ENCODE results near the gene SLC19A1.

The SLC19A1 gene

DNA sequence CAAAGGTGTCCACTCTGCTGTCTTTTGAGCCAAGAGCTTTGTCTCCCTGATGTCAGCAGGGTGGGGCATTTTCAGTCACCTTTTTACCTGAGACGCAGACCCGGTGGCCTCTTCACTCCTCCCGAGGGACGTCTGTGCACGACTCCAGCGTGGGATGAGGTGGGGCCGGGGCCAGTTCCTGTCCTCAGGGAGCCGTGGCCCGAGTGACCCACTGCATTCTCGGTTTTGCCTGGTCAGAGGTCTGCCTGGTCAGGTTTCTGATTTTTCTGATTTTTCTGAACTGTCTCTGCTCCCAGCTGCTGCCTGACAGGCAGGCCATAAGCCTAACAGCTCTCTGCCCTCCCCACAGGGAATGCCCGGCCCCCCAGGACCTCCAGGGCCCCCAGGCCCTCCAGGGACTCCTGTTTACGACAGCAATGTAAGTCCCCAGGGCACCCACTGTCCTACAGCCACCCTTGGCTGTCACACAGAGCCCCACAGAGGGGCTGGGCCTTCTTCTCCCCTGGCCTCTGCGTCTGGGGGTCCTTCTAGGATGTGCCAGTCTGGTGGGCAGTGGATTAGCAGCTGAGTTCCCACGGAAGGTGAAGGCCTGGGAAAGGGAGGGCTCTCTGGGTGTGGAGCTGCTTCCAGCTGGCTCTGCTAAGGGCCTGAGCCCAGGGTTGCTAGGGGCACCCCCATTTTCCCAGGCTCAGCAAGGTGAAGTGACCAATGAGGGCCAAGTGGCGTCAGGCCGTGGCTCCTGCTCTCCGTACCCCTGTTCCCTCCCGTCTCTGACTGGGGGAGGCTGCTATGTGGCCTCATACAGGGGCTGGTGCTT, 45.9 kb downstream of the SLC19A1 start:
- Histone ChIP-seq H3K4me3 (no peak overlapping the region), H3K4me1 (no peaks in the 10 kb centered on the region), H3K27me3 (no peaks in the 10 kb centered on the region), H3K27ac (no peak overlapping the region), H3K9me3 (no peaks in the 10 kb centered on the region), H3K36me3 (peaks cover 76 to 88% (median 83%) of the 10 kb centered on the region in 3 donors)
- TF ChIP-seq, protein P1, sequence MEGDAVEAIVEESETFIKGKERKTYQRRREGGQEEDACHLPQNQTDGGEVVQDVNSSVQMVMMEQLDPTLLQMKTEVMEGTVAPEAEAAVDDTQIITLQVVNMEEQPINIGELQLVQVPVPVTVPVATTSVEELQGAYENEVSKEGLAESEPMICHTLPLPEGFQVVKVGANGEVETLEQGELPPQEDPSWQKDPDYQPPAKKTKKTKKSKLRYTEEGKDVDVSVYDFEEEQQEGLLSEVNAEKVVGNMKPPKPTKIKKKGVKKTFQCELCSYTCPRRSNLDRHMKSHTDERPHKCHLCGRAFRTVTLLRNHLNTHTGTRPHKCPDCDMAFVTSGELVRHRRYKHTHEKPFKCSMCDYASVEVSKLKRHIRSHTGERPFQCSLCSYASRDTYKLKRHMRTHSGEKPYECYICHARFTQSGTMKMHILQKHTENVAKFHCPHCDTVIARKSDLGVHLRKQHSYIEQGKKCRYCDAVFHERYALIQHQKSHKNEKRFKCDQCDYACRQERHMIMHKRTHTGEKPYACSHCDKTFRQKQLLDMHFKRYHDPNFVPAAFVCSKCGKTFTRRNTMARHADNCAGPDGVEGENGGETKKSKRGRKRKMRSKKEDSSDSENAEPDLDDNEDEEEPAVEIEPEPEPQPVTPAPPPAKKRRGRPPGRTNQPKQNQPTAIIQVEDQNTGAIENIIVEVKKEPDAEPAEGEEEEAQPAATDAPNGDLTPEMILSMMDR (IDR thresholded peaks at IDR 0.05): no peak
- intact Hi-C loops (cut with DNase I; ENCODE audit: low total_unique reads): no loop called here
- peak in 1 of 2 donors; percentile 55 for DNase-seq

DNA sequence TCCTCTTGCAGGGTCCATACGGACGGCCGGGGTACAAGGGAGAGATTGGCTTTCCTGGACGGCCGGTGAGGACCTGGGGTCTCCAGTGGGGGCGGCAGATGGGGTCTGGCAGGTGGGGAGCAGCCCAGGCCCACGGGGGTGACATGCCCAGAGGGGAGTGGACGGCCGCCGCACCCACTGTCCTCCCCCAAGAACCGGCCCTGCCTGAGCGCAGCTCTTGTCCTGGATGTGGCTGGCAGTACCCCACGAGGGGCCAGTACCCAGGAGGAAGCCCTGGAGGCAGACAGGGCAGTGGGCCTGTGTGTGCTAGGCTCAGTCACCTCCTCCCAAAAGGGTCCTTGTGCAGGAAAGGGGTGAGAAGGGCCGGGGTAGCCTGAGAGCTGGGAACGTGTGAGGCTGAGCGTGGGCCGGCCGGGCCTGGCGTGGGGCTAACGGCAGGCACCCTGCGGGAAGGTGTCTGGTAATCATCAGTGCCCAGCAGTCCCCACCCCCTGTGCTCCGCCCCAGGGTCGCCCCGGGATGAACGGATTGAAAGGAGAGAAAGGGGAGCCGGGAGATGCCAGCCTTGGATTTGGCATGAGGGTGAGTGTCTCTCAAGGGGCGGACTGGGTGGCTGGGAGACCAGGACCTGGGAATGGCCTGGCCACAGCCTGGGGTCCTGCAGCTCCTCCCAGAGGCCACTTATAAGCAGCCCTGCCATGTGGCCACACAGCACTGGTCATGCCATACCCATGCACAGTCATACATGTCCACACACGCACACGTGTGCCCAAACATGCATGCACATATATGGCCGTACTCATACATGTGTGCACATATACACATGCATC, 47.2 kb downstream of the SLC19A1 start:
- H3K4me3 ChIP-seq: no peak overlapping the region
- H3K9me3 ChIP-seq: no peaks in the 10 kb centered on the region
- no peak overlapping the region for H3K27ac ChIP-seq
- intact Hi-C loops (cut with DNase I; ENCODE audit: low total_unique reads): no loop called here
- no peaks in the 10 kb centered on the region for H3K4me1 ChIP-seq
- peaks cover 89 to 98% (median 89%) of the 10 kb centered on the region in 3 donors for H3K36me3 ChIP-seq
- TF ChIP-seq, protein P1 (IDR thresholded peaks at IDR 0.05): no peak
- no peaks in the 10 kb centered on the region for H3K27me3 ChIP-seq
- peak in 1 of 2 donors; percentile 66 for DNase-seq

- DNase-seq: no peak
- no peak overlapping the region for H3K4me3 ChIP-seq
- no peaks in the 10 kb centered on the region for H3K27me3 ChIP-seq
- H3K36me3 ChIP-seq: peaks cover 85 to 96% (median 88%) of the 10 kb centered on the region in 3 donors
- TF ChIP-seq, protein P1 (IDR thresholded peaks at IDR 0.05): no peak
- H3K9me3 ChIP-seq: no peaks in the 10 kb centered on the region
- H3K4me1 ChIP-seq: no peaks in the 10 kb centered on the region
- H3K27ac ChIP-seq: no peak overlapping the region
- intact Hi-C loops (cut with DNase I; ENCODE audit: low total_unique reads): no loop called here
These were observed 47.9 kb downstream of the SLC19A1 start for GRCh38 chr21:45494135-45494850.

DNA sequence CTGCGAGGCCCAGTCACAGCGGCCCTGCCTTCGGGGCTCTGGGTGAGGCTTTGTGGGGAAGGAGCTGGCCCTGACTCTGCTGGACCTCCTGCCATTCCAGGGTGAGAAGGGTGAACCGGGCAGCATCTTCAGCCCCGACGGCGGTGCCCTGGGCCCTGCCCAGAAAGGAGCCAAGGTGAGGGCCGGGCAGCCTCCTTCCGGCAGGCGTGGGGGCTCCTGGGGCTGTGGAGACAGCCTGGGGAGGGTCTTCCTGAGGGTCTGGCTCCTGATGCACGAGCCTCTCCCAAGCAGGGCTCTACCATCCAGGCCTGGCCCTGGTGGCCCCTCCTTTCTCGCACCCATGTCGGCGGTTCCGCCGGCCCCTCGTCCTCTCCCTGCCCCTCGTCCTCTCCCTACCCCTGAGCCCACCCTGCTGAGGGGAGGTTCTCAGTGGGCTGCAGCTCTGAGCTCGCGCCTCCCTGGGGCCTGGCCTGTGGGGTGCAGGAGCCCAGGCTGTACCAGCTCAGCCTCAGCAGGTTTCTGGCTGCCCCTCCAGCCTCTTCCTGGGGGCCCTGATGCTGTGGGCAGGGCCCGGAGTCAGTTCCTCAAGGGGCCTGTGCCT, 48.7 kb downstream of the SLC19A1 start:
- H3K9me3 ChIP-seq: no peaks in the 10 kb centered on the region
- no peak overlapping the region for H3K4me3 ChIP-seq
- no peak for DNase-seq
- intact Hi-C loops (cut with DNase I; ENCODE audit: low total_unique reads): no loop called here
- no peaks in the 10 kb centered on the region for H3K27me3 ChIP-seq
- TF ChIP-seq, protein P1 (IDR thresholded peaks at IDR 0.05): no peak
- no peak overlapping the region for H3K27ac ChIP-seq
- no peaks in the 10 kb centered on the region for H3K4me1 ChIP-seq
- peaks cover 77 to 94% (median 84%) of the 10 kb centered on the region in 3 donors for H3K36me3 ChIP-seq

DNA sequence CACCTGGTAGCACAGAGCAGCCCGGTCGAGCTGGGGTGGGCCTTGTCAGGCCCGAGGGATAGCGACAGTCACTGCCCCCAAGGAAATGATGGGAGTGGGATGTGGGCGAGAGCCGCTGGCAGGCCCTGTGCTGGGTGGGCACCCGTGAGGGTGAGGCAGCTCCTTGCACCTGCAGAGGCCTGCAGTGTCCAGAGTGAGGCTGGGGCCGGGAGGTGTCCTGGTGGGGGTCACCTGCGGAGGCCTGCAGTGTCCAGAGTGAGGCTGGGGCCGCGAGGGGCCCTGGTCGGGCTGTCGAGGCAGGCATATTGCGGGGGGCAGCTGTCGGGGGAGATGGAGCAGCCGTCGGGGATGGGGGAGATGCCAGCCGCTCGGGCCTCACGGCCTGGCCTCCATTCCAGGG, 49.5 kb downstream of the SLC19A1 start:
- Histone ChIP-seq H3K27me3 (no peaks in the 10 kb centered on the region), H3K4me3 (no peak overlapping the region), H3K9me3 (no peaks in the 10 kb centered on the region), H3K27ac (no peak overlapping the region), H3K4me1 (no peaks in the 10 kb centered on the region), H3K36me3 (peaks cover 77 to 94% (median 84%) of the 10 kb centered on the region in 3 donors)
- TF ChIP-seq, protein P1 (IDR thresholded peaks at IDR 0.05): no peak
- DNase-seq: no peak
- intact Hi-C loops (cut with DNase I; ENCODE audit: low total_unique reads): no loop called here

Measured in tibial artery (tissue), 4 donors.